ENCODE measurements around the gene SLC4A1. TPM values are rescaled to one million over a fixed set of nuclear protein-coding genes. Genes with fewer than 3 reads are reported as not detected.
A peak's percentile ranks its signal among the peaks of the same experiment; 100 is the strongest.

SLC4A1 gene
- total RNA-seq (1 to 10 TPM in 1 of 2 donors, under 1 TPM in 1; 0.58 to 1.4 TPM), polyA plus RNA-seq (ENCODE audit: insufficient read length in 6 of 6) (10 to 100 TPM in 4 of 6 donors, 1 to 10 TPM in 2; 6.9 to 22.7 (median 14.2) TPM)
- long read RNA-seq, donor 1, full-length matches to known transcripts = 6 of 27 reads
- long read RNA-seq, donor 1, partial matches to known transcripts = 21 of 27 reads
- long read RNA-seq, donor 1, other reads (novel, unspliced or antisense) = 0 of 27 reads
- long read RNA-seq, donor 2 = 0 reads
- long read RNA-seq, donor 3, full-length matches to known transcripts = 1 of 1 reads
- long read RNA-seq, donor 3, partial matches to known transcripts = 0 of 1 reads
- long read RNA-seq, donor 3, other reads (novel, unspliced or antisense) = 0 of 1 reads
- long read RNA-seq, donor 4 = 0 reads
- long read RNA-seq, donor 5 = 0 reads
- long read RNA-seq, donor 6 = 0 reads
- long read RNA-seq, donor 7 = 0 reads
- long read RNA-seq, donor 8, partial matches to known transcripts = 200 of 246 reads
- long read RNA-seq, donor 8, other reads (novel, unspliced or antisense) = 46 of 246 reads
- long read RNA-seq, donor 9 = 0 reads
- long read RNA-seq, donor 10 = 0 reads
- long read RNA-seq, donor 11 = 0 reads
- long read RNA-seq, donor 12 = 0 reads

- Histone ChIP-seq H3K4me1 (no peaks in the 10 kb centered on the region), H3K27ac (no peak within 1 kb of the TSS), H3K36me3 (no peaks in the 10 kb centered on the region), H3K9me3 (no peaks in the 10 kb centered on the region), H3K4me3 (no peak within 1 kb of the TSS), H3K27me3 (no peaks in the 10 kb centered on the region)
- intact Hi-C loops (cut with DNase I) = no loop called here
- TF ChIP-seq CTCF (IDR thresholded peaks at IDR 0.05) = no peak
- DNase-seq (no peak), ATAC-seq (no peak)
These were observed at the start of gene SLC4A1 for GRCh38 chr17:44267818-44268490. Gene SLC4A1 (minus strand): TSS chr17:44268135. CDS start chr17:44262866, 5,269 bp downstream.

- Histone ChIP-seq H3K4me1 (peaks cover 3 to 17% of the 10 kb centered on the region in 2 donors), H3K9me3 (no peaks in the 10 kb centered on the region), H3K27ac (no peak overlapping the region), H3K4me3 (no peak overlapping the region), H3K27me3 (peaks cover 33 to 59% of the 10 kb centered on the region in 2 donors), H3K36me3 (peaks cover 0 to 43% of the 10 kb centered on the region in 2 donors)
- intact Hi-C loops (cut with DNase I) = no loop called here
- ATAC-seq = no peak
- no peak for DNase-seq
- TF ChIP-seq CTCF (IDR thresholded peaks at IDR 0.05) = no peak
These were observed 49.6 kb upstream of the SLC4A1 start for GRCh38 chr17:44317545-44317944.

GRCh38 chr17:44315760-44316731 is 48.1 kb upstream of the SLC4A1 start:
- DNase-seq (no peak), ATAC-seq (no peak)
- Histone ChIP-seq H3K27me3 (peaks cover 33 to 64% of the 10 kb centered on the region in 2 donors), H3K4me3 (no peak overlapping the region), H3K27ac (no peak overlapping the region), H3K36me3 (peaks cover 0 to 28% of the 10 kb centered on the region in 2 donors), H3K4me1 (peaks cover 3 to 17% of the 10 kb centered on the region in 2 donors), H3K9me3 (no peaks in the 10 kb centered on the region)
- intact Hi-C loops (cut with DNase I) = no loop called here
- TF ChIP-seq CTCF (IDR thresholded peaks at IDR 0.05) = no peak

- Histone ChIP-seq H3K36me3 (peaks cover 0 to 18% of the 10 kb centered on the region in 2 donors), H3K27ac (no peak overlapping the region), H3K9me3 (no peaks in the 10 kb centered on the region), H3K4me1 (peaks cover 3 to 17% of the 10 kb centered on the region in 2 donors), H3K4me3 (peak overlapping the region in 1 of 2 donors; percentile 18), H3K27me3 (peaks cover 33 to 64% of the 10 kb centered on the region in 2 donors)
- DNase-seq = peak in 2 of 4 donors; percentile 28 to 87
- intact Hi-C loops (cut with DNase I) = no loop called here
- peak; percentile 67 for ATAC-seq
- TF ChIP-seq CTCF (IDR thresholded peaks at IDR 0.05) = no peak
These were observed 47.1 kb upstream of the SLC4A1 start for GRCh38 chr17:44314869-44315661.
